H9 (cell line): Measurements from ENCODE around the gene SLX4IP. TPM values are rescaled to one million over a fixed set of nuclear protein-coding genes. Genes with fewer than 3 reads are reported as not detected.
A peak's percentile ranks its signal among the peaks of the same experiment; 100 is the strongest.

Experiments used
- DNase-seq: peaks from one replicate; pipeline ENCODE4 v3.0.0-alpha.2; 2017
- H2AFZ ChIP-seq: one replicate; pipeline ENCODE4 v1.6.1; 2013; ENCODE audit warnings: mild to moderate bottlenecking, low read length, control low read depth, moderate library complexity
- H2AK5ac ChIP-seq: 2 replicates; pipeline ENCODE4 v1.6.1; 2013; ENCODE audit warnings: low read length, control low read depth, mixed read lengths; ENCODE audit not compliant: insufficient read length
- H2BK120ac ChIP-seq: one replicate; pipeline ENCODE4 v1.6.1; 2013; ENCODE audit warnings: low read depth, mild to moderate bottlenecking, low read length, control low read depth, inconsistent platforms; ENCODE audit not compliant: poor library complexity, severe bottlenecking
- H2BK12ac ChIP-seq: 2 replicates; pipeline ENCODE4 v1.6.1; 2013; ENCODE audit warnings: low read length, control low read depth, mixed read lengths, low read depth; ENCODE audit not compliant: insufficient read length
- H2BK15ac ChIP-seq: 2 replicates; pipeline ENCODE4 v1.6.1; 2013; ENCODE audit warnings: low read depth, low read length, control low read depth
- H2BK20ac ChIP-seq: one replicate; pipeline ENCODE4 v1.6.1; 2013; ENCODE audit warnings: low read depth, mild to moderate bottlenecking, low read length, control low read depth, inconsistent platforms; ENCODE audit not compliant: poor library complexity, severe bottlenecking
- H2BK5ac ChIP-seq: 2 replicates; pipeline ENCODE4 v1.6.1; 2013; ENCODE audit warnings: low read length, control low read depth, mixed read lengths; ENCODE audit not compliant: insufficient read length
- H3K14ac ChIP-seq: 2 replicates; pipeline ENCODE4 v1.6.1; 2013; ENCODE audit warnings: low read length, control low read depth; ENCODE audit not compliant: insufficient read depth
- H3K18ac ChIP-seq: 2 replicates; pipeline ENCODE4 v1.6.1; 2013; ENCODE audit warnings: low read depth, mild to moderate bottlenecking, mixed read lengths, low read length, control low read depth; ENCODE audit not compliant: insufficient read length
- H3K23ac ChIP-seq: 2 replicates; pipeline ENCODE4 v1.6.1; 2013; ENCODE audit warnings: low read length, control low read depth, mixed read lengths, low read depth; ENCODE audit not compliant: insufficient read length
- H3K23me2 ChIP-seq: 2 replicates; pipeline ENCODE4 v1.6.1; 2013; ENCODE audit warnings: low read depth, mild to moderate bottlenecking, mixed read lengths, low read length, control low read depth; ENCODE audit not compliant: insufficient read length, poor library complexity, severe bottlenecking
- H3K27ac ChIP-seq: 2 replicates; pipeline ENCODE4 v1.5.1; 2013; ENCODE audit warnings: low read length, control low read depth, mixed read lengths, low read depth; ENCODE audit not compliant: insufficient read length
- H3K27me3 ChIP-seq: 2 replicates; pipeline ENCODE4 v1.6.1; 2013; ENCODE audit warnings: low read length, control low read depth, inconsistent platforms; ENCODE audit not compliant: insufficient read depth
- H3K4ac ChIP-seq: 2 replicates; pipeline ENCODE4 v1.6.1; 2013; ENCODE audit warnings: low read depth, mild to moderate bottlenecking, control low read depth, inconsistent platforms, low read length, moderate library complexity
- H3K4me1 ChIP-seq: 2 replicates; pipeline ENCODE4 v1.6.1; 2013; ENCODE audit warnings: low read length, control low read depth, inconsistent platforms; ENCODE audit not compliant: insufficient read depth
- H3K4me2 ChIP-seq: 2 replicates; pipeline ENCODE4 v1.6.1; 2013; ENCODE audit warnings: low read length, control low read depth, mixed read lengths; ENCODE audit not compliant: insufficient read length, insufficient read depth
- H3K56ac ChIP-seq: 2 replicates; pipeline ENCODE4 v1.6.1; 2013; ENCODE audit warnings: low read depth, mild to moderate bottlenecking, mixed read lengths, low read length, control low read depth; ENCODE audit not compliant: insufficient read length
- H3K79me1 ChIP-seq: 2 replicates; pipeline ENCODE4 v1.6.1; 2013; ENCODE audit warnings: low read depth, mild to moderate bottlenecking, moderate library complexity, low read length, control low read depth, inconsistent platforms; ENCODE audit not compliant: insufficient read depth, poor library complexity, severe bottlenecking
- H3K79me2 ChIP-seq: 2 replicates; pipeline ENCODE4 v1.6.1; 2013; ENCODE audit warnings: low read length, control low read depth, inconsistent platforms; ENCODE audit not compliant: insufficient read depth
- H3K9ac ChIP-seq: 2 replicates; pipeline ENCODE4 v1.6.1; 2013; ENCODE audit warnings: low read length, control low read depth, mixed read lengths; ENCODE audit not compliant: insufficient read length; ENCODE audit errors: extremely low read depth
- H3K9me3 ChIP-seq: one replicate; pipeline ENCODE4 v1.6.1; 2013; ENCODE audit warnings: low read depth, low read length, inconsistent platforms; ENCODE audit not compliant: control insufficient read depth
- H3T11ph ChIP-seq: one replicate; pipeline ENCODE4 v1.6.1; 2013; ENCODE audit warnings: mild to moderate bottlenecking, low read length, control low read depth, inconsistent platforms
- H4K20me1 ChIP-seq: one replicate; pipeline ENCODE4 v1.6.1; 2013; ENCODE audit not compliant: control insufficient read depth, insufficient read length, insufficient read depth
- H4K5ac ChIP-seq: 2 replicates; pipeline ENCODE4 v1.6.1; 2013; ENCODE audit warnings: low read depth, mild to moderate bottlenecking, mixed read lengths, low read length, control low read depth; ENCODE audit not compliant: insufficient read length
- H4K8ac ChIP-seq: replicated peaks from 2 replicates; pipeline ENCODE4 v1.6.1; 2013; ENCODE audit warnings: low read length, control low read depth, mixed read lengths, low read depth; ENCODE audit not compliant: insufficient read length
- H4K91ac ChIP-seq: 2 replicates; pipeline ENCODE4 v1.6.1; 2013; ENCODE audit warnings: low read depth, mild to moderate bottlenecking, moderate library complexity, mixed read lengths, low read length, control low read depth; ENCODE audit not compliant: insufficient read length
- H3K27ac Mint-ChIP-seq, 3 experiments: 2 replicates in 2 of 3; 3 replicates in 1 of 3; pipeline ENCODE4 v1.8.0; 2020 to 2021; ENCODE audit warnings: mixed read lengths in 3 of 3, mild to moderate bottlenecking in 1 of 3, moderate library complexity in 1 of 3
- H3K27me3 Mint-ChIP-seq: 2 replicates; pipeline ENCODE4 v1.8.0; 2021; ENCODE audit warnings: low read depth, mild to moderate bottlenecking, moderate library complexity, mixed read lengths
- H3K36me3 Mint-ChIP-seq, 3 experiments: 2 replicates in 2 of 3; 3 replicates in 1 of 3; pipeline ENCODE4 v1.8.0; 2020 to 2021; ENCODE audit warnings: low read depth in 3 of 3, mixed read lengths in 3 of 3; ENCODE audit not compliant: insufficient read depth in 1 of 3
- H3K4me1 Mint-ChIP-seq, 2 experiments: 2 replicates each; pipeline ENCODE4 v1.8.0; 2020; ENCODE audit warnings: mixed read lengths in 2 of 2
- H3K4me3 Mint-ChIP-seq, 2 experiments: 2 replicates in 1 of 2; 3 replicates in 1 of 2; pipeline ENCODE4 v1.8.0; 2020 to 2021; ENCODE audit warnings: mild to moderate bottlenecking in 2 of 2, mixed read lengths in 2 of 2, moderate library complexity in 1 of 2
- H3K9me3 Mint-ChIP-seq, 2 experiments: 2 replicates in 1 of 2; 3 replicates in 1 of 2; pipeline ENCODE4 v1.8.0; 2020; ENCODE audit warnings: mild to moderate bottlenecking in 2 of 2, mixed read lengths in 2 of 2, moderate library complexity in 1 of 2
- CTCF ChIP-seq: fragments of 200-600 bp; sonication (generic); conservative IDR thresholded peaks from 3 replicates; pipeline ENCODE4 v1.8.0; 2021; ENCODE audit warnings: antibody characterized with exemption, mild to moderate bottlenecking
- WGBS: extraction: QIAGEN DNeasy Blood & Tissue Kit; methylation state at CpG from one replicate; pipeline ENCODE4 v1.1.7; 2013; ENCODE audit warnings: missing lambda C conversion rate, low lambda C conversion rate, mixed read lengths; ENCODE audit not compliant: insufficient read length; ENCODE audit errors: extremely low coverage; 5-methylcytosine and 5-hydroxymethylcytosine counted together
- long read RNA-seq: library from polyadenylated mRNA; unstranded; transcript quantifications from one replicate; pipeline ENCODE4 v2.0.0, GENCODE V29; 2020
- total RNA-seq: library from RNA; stranded (reverse); gene quantifications from 2 replicates; pipeline ENCODE4 v1.2.1, GENCODE V29; 2021

SLX4IP gene
- 7.1 and 7.9 TPM in 2 replicates for total RNA-seq
- long read RNA-seq, full-length matches to known transcripts: 23 of 53 reads
- long read RNA-seq, partial matches to known transcripts: 10 of 53 reads
- long read RNA-seq, other reads (novel, unspliced or antisense): 20 of 53 reads

- peaks cover 8% of the 10 kb centered on the region; the same call in 1 of the 2 replicates for H3K79me2 ChIP-seq
- peaks cover 3 to 6% (median 3%) of the 10 kb centered on the region in 3 experiments; a peak in 4 of 7 replicates for H3K36me3 Mint-ChIP-seq
Measured at GRCh38 chr20:10434832-10435812, at the start of gene SLX4IP. Gene SLX4IP (plus strand): TSS chr20:10435305. CDS start chr20:10458205, 22,900 bp downstream.

More at GRCh38 chr20:10434832-10435812, at the start of gene SLX4IP:
- H4K20me1 ChIP-seq: no peaks in the 10 kb centered on the region
- peak within 1 kb of the TSS; percentile 89 for H3K9ac ChIP-seq
- H3K23ac ChIP-seq: no peak within 1 kb of the TSS
- Mint-ChIP-seq H3K27me3 (no peaks in the 10 kb centered on the region), H3K4me3 (peak within 1 kb of the TSS; percentile 87 to 94), H3K4me1 (peaks cover 27 to 36% of the 10 kb centered on the region in 2 experiments), H3K27ac (peak within 1 kb of the TSS; percentile 94 to 100 (median 97)), H3K9me3 (no peaks in the 10 kb centered on the region)
- H2BK5ac ChIP-seq: no peak within 1 kb of the TSS
- DNase-seq: peak; percentile 95
- H4K91ac ChIP-seq: no peak within 1 kb of the TSS
- no peak within 1 kb of the TSS; the same call in 1 of the 2 replicates for H3K4ac ChIP-seq
- no peaks in the 10 kb centered on the region for H3K4me1 ChIP-seq
- H3K79me1 ChIP-seq: no peaks in the 10 kb centered on the region
- WGBS: no CpG with 5 or more reads among the region's 32 CpGs
- no peak within 1 kb of the TSS for H3T11ph ChIP-seq
- H2BK120ac ChIP-seq: no peak within 1 kb of the TSS
- H3K4me2 ChIP-seq: peak within 1 kb of the TSS; percentile 80
- no peak within 1 kb of the TSS for H4K5ac ChIP-seq
- H3K27me3 ChIP-seq: no peaks in the 10 kb centered on the region
- no peak within 1 kb of the TSS for H2AK5ac ChIP-seq
- H3K23me2 ChIP-seq: peaks cover 4% of the 10 kb centered on the region
- peak within 1 kb of the TSS; percentile 79 for H2AFZ ChIP-seq
- peak within 1 kb of the TSS; percentile 87 for H3K14ac ChIP-seq
- H2BK20ac ChIP-seq: no peak within 1 kb of the TSS
- H3K9me3 ChIP-seq: no peaks in the 10 kb centered on the region
- no peak for TF ChIP-seq CTCF
- H3K18ac ChIP-seq: no peak within 1 kb of the TSS
- no peak within 1 kb of the TSS for H2BK12ac ChIP-seq
- no peak within 1 kb of the TSS for H4K8ac ChIP-seq
- no peak within 1 kb of the TSS for H3K56ac ChIP-seq
- H3K27ac ChIP-seq: peak within 1 kb of the TSS; percentile 6
- no peak within 1 kb of the TSS for H2BK15ac ChIP-seq
